Measurements from ENCODE around the gene TNKS1BP1. TPM values are rescaled to one million over a fixed set of nuclear protein-coding genes. Genes with fewer than 3 reads are reported as not detected.

The TNKS1BP1 gene
- total RNA-seq, 2 donors from 2014 or later: 8.7 to 16.2 TPM

DNA sequence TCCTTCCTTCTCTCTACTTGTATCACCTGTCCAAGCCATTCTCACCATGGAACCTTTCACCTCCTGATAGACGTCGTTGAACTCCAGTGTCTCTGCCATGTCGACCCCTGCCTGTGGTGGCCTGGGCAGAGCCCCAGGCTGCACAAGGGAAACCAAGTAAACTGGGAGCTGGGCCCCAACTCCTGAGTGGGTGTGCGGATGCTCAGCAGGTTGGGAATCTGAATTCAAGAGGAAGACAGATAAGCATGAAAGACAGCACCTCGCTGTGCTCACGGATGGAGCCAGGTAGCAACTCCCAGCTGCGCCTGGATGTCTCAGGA is 10.2 kb upstream of the TNKS1BP1 start:
- H3K27me3 Mint-ChIP-seq: peaks cover under 1% of the 10 kb centered on the region
- H3K36me3 Mint-ChIP-seq (ENCODE audit: low read depth): peaks cover 6% of the 10 kb centered on the region
- H3K27ac Mint-ChIP-seq: peak overlapping the region; percentile 97
- ATAC-seq: no peak
- H3K9me3 ChIP-seq (ENCODE audit: control insufficient read depth, low read length, poor library complexity, severe bottlenecking): no peaks in the 10 kb centered on the region
- H3K4me1 Mint-ChIP-seq: peaks cover 25% of the 10 kb centered on the region
- peak overlapping the region; percentile 98 for H3K4me3 Mint-ChIP-seq
- DNase-seq: no peak

DNA sequence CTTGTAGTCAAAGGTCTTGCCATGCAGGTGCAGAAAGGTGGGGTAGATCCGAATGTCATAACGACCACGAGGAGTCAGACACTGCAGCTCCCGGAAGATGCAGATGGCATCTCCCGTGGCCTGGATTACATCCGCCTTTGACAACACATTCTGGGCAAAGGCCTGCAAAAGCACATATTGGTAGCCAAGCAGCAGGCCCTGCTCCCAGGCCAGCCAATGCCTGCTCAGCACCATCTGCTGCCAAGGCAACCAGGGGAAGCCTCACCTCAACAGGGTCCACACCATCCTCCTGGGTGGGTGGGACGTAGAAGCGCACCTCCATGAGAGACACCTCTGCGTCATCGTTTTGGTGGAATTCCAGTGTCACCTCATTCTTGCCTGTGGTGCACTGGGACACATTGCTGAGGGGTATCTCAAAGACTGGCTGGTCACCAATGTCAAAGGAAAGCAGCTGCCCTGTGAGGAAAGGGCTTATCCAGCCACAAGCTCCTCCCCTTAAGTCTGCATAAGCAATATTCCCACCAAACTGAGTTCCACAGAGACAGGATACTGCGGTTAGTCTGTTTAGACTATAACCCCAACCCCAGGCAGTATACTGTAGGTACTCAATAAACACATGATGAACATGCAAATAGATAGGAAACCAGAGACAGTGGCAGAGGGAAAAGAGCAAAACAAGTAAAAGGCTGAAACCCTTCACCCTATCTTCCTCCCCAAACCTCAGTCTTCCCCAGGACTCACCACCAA is 8.1 kb upstream of the TNKS1BP1 start:
- H3K36me3 Mint-ChIP-seq (ENCODE audit: low read depth): peaks cover 9% of the 10 kb centered on the region
- H3K27me3 Mint-ChIP-seq: no peaks in the 10 kb centered on the region
- H3K9me3 ChIP-seq (ENCODE audit: control insufficient read depth, low read length, poor library complexity, severe bottlenecking): no peaks in the 10 kb centered on the region
- H3K4me3 Mint-ChIP-seq: no peak overlapping the region
- peaks cover 25% of the 10 kb centered on the region for H3K4me1 Mint-ChIP-seq
- DNase-seq: no peak
- H3K27ac Mint-ChIP-seq: peak overlapping the region; percentile 97
- ATAC-seq: no peak

DNA sequence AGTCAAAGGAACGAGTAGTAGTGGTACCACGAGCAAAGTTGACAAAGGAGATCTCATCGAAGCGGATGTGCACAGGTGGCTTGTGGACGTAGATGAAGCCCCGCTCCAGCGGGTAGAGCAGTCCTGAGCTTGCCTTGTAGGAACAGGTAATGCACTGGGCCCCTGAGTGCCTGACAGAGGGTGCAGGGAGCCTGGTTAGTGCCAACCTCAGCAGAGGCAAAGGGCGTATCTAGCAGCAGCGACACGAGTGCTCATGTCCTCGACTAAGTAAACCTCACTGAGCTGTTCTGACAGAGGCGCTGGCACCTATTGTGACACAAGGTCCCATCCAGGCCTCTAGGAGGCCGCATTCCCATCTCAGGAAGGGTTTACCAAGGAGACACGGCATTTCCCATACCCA is 7.0 kb upstream of the TNKS1BP1 start:
- no peak overlapping the region for H3K4me3 Mint-ChIP-seq
- H3K4me1 Mint-ChIP-seq: peaks cover 34% of the 10 kb centered on the region
- no peak for ATAC-seq
- peaks cover 13% of the 10 kb centered on the region for H3K36me3 Mint-ChIP-seq (ENCODE audit: low read depth)
- H3K27me3 Mint-ChIP-seq: no peaks in the 10 kb centered on the region
- no peaks in the 10 kb centered on the region for H3K9me3 ChIP-seq (ENCODE audit: control insufficient read depth, low read length, poor library complexity, severe bottlenecking)
- no peak for DNase-seq
- no peak overlapping the region for H3K27ac Mint-ChIP-seq

DNA sequence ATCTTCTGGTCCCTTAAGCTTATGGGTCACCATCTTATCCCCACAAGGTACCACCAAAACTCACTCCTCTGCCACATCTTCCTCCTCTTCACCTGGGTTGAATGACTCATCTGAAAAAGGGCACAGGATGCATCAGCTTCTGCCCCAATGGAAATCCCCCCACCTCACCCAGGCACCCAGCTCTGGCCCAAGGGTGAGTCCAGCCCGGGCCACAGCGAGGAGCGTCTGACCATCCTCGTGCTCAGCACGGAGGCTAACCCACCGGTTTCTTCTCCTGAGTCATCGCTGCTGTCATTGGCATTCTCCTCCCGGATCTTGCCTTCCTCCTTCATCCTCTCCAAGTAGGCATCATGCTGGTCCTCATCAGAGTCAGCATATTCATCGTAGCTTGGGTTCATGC is 5.3 kb upstream of the TNKS1BP1 start:
- Mint-ChIP-seq H3K4me1 (peaks cover 41% of the 10 kb centered on the region), H3K27me3 (no peaks in the 10 kb centered on the region), H3K36me3 (ENCODE audit: low read depth) (peaks cover 11% of the 10 kb centered on the region), H3K27ac (peak overlapping the region; percentile 69), H3K4me3 (no peak overlapping the region)
- ATAC-seq: no peak
- no peaks in the 10 kb centered on the region for H3K9me3 ChIP-seq (ENCODE audit: control insufficient read depth, low read length, poor library complexity, severe bottlenecking)
- no peak for DNase-seq

DNA sequence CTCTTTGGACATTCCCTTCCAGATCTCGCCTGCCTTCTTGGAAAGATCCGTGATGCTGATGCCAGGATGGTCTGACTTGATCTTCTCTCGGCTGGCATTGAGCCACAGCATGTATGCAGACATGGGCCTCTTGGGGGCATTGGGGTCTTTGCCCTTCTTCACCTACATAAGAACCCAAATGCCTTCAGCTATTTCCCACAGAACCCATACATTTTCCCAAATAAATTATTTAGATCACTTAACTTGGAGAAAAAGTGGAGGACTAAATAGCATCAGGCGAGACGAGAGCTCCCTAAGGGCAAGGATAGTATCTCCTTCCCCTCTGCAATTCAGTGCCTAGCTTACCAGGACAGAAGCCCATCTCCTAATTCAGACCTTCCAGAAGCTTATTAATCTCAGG is 3.0 kb upstream of the TNKS1BP1 start:
- Mint-ChIP-seq H3K4me3 (peak overlapping the region; percentile 31), H3K27ac (peak overlapping the region; percentile 94), H3K36me3 (ENCODE audit: low read depth) (peaks cover 11% of the 10 kb centered on the region), H3K4me1 (peaks cover 33% of the 10 kb centered on the region), H3K27me3 (no peaks in the 10 kb centered on the region)
- ATAC-seq (no peak), DNase-seq (no peak)
- no peaks in the 10 kb centered on the region for H3K9me3 ChIP-seq (ENCODE audit: control insufficient read depth, low read length, poor library complexity, severe bottlenecking)

DNA sequence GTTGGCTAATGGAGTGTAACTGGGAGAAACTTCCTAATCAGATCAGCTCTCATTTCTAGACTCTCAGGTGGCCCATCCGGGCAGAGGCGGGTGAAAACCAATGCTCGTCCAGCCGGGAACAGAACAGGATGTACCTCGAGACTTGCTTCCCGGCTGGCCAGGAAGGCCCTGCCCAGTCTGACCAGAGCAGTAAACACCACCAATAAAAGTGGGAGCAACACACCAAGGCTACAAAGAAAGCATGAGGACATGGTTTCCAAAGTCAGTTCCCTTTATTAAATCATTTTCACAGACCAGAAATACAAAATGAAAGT is 940 bp upstream of the TNKS1BP1 start:
- H3K9me3 ChIP-seq (ENCODE audit: control insufficient read depth, low read length, poor library complexity, severe bottlenecking): no peaks in the 10 kb centered on the region
- Mint-ChIP-seq H3K36me3 (ENCODE audit: low read depth) (peaks cover 11% of the 10 kb centered on the region), H3K27ac (peak overlapping the region; percentile 94), H3K4me1 (peaks cover 40% of the 10 kb centered on the region), H3K27me3 (no peaks in the 10 kb centered on the region), H3K4me3 (peak overlapping the region; percentile 94)
- ATAC-seq (no peak), DNase-seq (no peak)

DNA sequence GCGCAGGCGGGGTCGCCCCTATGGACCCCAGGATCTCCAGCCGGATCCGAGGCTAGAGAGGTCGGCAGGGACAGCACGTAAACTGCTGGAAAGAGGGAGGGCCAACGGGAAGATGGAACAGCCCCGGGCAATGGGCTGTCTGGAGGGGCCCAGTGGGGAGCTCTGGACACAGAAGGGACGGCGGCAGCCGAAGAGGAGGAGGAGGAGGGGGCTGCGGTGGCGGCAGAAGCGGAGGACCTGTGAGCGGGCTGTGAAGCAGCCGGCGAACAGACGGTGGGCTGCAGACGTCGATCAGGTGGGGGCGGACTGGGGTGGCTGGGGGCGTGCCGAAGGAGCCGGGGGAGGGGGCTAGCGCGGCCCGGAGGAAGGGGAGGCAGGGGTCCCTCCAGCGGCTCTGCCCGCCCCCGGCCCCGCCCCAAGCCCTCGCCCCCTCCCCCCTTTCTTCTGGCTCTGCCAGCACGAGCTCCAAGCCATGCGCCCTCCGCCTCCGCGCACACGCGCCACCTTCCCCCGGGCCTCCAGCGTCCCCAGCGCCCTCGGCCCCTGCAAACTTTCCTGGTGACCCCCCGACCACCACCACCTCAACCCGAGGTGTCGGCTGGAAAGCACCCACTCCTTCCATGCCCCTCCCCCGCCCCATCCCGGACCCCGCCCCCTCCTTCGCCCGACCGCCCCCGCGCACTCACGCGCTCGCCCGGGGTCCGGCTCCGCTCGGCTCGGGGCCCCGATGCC is 432 bp downstream of the TNKS1BP1 start:
- peak overlapping the region; percentile 94 for H3K4me3 Mint-ChIP-seq
- H3K4me1 Mint-ChIP-seq: peaks cover 40% of the 10 kb centered on the region
- peaks cover 6% of the 10 kb centered on the region for H3K36me3 Mint-ChIP-seq (ENCODE audit: low read depth)
- no peaks in the 10 kb centered on the region for H3K27me3 Mint-ChIP-seq
- peak overlapping the region; percentile 94 for H3K27ac Mint-ChIP-seq
- DNase-seq: peak in 1 of 3 donors; percentile 37
- no peaks in the 10 kb centered on the region for H3K9me3 ChIP-seq (ENCODE audit: control insufficient read depth, low read length, poor library complexity, severe bottlenecking)
- no peak for ATAC-seq

DNA sequence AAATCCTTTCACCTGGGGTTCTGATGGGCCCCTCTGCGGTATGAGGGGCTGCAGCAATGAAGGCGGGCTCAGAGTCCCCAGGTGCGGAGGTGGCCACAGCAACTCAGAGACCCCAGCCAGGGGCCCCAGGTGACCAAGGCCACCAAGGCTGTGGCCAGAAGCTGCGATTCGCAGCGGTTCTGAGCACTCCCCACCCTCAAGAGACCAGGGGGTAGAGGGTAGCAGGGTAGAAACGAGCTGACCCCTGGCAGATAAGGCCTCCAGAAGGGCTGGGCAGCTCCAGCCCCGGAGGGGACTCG is 948 bp downstream of the TNKS1BP1 start:
- DNase-seq: no peak
- no peak for ATAC-seq
- H3K4me1 Mint-ChIP-seq: peaks cover 40% of the 10 kb centered on the region
- no peaks in the 10 kb centered on the region for H3K9me3 ChIP-seq (ENCODE audit: control insufficient read depth, low read length, poor library complexity, severe bottlenecking)
- peak overlapping the region; percentile 78 for H3K27ac Mint-ChIP-seq
- H3K36me3 Mint-ChIP-seq (ENCODE audit: low read depth): peaks cover 5% of the 10 kb centered on the region
- H3K27me3 Mint-ChIP-seq: no peaks in the 10 kb centered on the region
- peak overlapping the region; percentile 94 for H3K4me3 Mint-ChIP-seq

DNA sequence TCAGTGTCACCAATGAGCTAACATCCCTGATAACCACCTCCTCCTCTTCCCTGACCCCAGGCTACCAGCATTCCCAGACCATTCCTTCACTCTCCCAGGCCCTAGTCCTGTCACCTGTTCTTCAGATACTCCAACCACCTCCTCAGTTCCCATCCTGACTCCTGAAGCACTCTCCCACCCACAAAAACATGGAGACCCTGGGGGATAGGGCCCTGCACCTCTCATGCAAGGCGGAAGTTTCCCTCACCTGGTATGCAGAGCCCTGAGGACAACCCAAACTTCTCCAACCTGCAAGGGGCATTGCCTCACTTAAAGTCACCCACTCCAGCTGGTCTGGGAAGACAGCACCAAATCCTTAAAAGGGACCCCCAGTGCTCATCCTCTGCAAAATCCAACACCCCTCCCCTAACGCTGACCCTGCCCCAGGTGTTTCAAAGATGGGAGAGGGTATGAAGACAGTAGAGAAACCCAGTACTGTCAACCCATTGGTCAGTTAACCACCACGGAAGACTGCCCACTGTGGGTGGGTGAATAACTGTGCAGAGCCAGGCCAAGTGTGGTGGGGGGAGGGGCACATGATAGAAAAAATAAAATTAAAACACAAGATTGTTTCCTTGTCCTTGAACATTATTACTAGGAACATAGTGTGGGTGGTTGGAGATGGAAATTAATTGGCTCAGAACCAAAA is 1.4 kb downstream of the TNKS1BP1 start:
- no peak for DNase-seq
- peaks cover 4% of the 10 kb centered on the region for H3K36me3 Mint-ChIP-seq (ENCODE audit: low read depth)
- H3K4me1 Mint-ChIP-seq: peaks cover 40% of the 10 kb centered on the region
- no peak for ATAC-seq
- H3K9me3 ChIP-seq (ENCODE audit: control insufficient read depth, low read length, poor library complexity, severe bottlenecking): no peaks in the 10 kb centered on the region
- H3K27me3 Mint-ChIP-seq: no peaks in the 10 kb centered on the region
- peak overlapping the region; percentile 78 for H3K27ac Mint-ChIP-seq
- peak overlapping the region; percentile 94 for H3K4me3 Mint-ChIP-seq

DNA sequence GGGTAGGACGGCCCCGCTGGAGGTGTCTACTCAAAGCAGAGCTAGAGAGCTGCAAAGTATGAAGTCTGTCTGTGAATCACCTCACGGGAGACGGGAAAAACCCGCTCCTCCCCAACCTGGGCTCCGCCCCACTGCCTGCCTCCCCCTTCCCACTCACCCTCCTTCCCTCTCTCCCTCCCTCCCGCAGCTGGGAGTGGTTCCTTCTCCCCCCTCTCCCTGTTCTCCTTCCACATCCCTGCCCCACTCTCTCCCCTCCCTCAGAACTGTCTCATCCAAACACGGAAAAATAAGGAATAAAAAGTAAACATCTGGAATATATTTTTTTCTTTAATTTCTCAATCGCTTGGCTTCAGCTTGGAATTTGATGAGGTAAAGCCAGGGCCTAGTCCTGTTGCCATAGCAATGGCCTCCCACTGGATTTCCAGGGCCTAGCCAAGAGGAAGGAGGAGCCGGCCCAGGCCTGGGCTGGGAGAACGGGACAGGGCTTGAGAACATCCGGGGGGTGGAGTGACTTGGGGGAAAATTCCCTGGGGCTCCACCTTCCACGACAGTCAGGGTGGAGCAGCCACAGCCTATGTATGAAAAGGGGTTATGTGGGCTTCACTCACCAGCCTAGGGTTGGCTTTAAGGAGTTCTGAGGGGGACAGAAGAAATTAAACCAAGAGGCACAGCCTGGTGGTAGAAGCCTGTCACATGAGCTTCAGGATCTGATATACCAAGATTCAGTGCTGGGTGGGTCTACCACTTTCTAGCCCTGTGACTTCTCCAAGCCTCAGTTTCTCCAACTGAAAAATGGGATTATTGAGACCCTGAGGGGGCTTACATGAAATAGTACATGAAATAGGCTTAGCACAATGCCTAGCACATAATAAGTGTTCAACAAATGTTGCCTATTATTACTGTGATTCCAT is 2.2 kb downstream of the TNKS1BP1 start:
- Mint-ChIP-seq H3K27ac (peak overlapping the region; percentile 78), H3K4me3 (peak overlapping the region; percentile 94), H3K36me3 (ENCODE audit: low read depth) (peaks cover 3% of the 10 kb centered on the region), H3K4me1 (peaks cover 38% of the 10 kb centered on the region), H3K27me3 (no peaks in the 10 kb centered on the region)
- ATAC-seq: no peak
- DNase-seq: no peak
- H3K9me3 ChIP-seq (ENCODE audit: control insufficient read depth, low read length, poor library complexity, severe bottlenecking): no peaks in the 10 kb centered on the region

DNA sequence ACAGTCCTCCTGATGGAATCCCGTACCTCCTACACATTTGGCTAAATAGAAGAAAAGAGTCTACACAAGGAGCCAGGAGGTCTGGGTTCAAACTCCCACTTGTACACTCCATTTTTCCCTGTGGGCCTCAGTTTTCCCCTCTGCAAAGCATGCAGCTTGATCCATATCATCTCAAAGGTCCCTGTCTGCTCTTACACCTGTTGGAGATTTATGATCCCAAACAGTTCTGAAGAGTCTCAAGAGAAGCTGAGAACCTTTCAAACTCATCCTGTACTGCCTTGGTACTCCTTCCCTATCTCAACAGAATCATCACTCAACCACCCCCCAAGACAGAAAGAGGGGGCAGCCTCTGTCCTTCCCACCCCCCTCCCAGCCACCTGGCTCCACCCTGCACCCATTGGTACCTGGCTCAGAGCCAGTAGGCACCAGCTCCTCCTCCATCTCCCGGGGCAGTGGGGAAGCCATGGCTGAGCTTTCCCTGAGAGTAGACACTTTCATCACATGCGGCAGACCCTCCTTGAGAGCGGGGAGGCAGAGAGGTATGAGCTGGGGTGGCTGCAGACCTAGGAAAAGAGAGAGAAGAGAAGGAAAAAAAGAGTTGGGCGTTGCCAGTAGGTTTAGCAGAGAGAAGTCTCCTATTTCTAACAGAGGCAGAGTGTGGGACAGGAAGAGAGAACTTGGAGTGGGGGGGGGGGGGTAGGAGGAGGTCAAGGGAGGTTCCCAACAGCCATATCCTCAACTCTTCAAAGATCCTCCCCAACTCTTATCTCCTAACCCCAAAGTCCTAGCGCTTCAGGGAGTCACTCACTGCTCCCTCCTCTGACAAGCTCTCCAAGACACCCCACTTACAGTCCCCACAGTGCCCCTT is 3.1 kb downstream of the TNKS1BP1 start:
- peak overlapping the region; percentile 45 for H3K27ac Mint-ChIP-seq
- H3K9me3 ChIP-seq (ENCODE audit: control insufficient read depth, low read length, poor library complexity, severe bottlenecking): no peaks in the 10 kb centered on the region
- DNase-seq (no peak), ATAC-seq (no peak)
- peak overlapping the region; percentile 49 for H3K4me3 Mint-ChIP-seq
- H3K4me1 Mint-ChIP-seq: peaks cover 30% of the 10 kb centered on the region
- no peaks in the 10 kb centered on the region for H3K27me3 Mint-ChIP-seq
- no peaks in the 10 kb centered on the region for H3K36me3 Mint-ChIP-seq (ENCODE audit: low read depth)

DNA sequence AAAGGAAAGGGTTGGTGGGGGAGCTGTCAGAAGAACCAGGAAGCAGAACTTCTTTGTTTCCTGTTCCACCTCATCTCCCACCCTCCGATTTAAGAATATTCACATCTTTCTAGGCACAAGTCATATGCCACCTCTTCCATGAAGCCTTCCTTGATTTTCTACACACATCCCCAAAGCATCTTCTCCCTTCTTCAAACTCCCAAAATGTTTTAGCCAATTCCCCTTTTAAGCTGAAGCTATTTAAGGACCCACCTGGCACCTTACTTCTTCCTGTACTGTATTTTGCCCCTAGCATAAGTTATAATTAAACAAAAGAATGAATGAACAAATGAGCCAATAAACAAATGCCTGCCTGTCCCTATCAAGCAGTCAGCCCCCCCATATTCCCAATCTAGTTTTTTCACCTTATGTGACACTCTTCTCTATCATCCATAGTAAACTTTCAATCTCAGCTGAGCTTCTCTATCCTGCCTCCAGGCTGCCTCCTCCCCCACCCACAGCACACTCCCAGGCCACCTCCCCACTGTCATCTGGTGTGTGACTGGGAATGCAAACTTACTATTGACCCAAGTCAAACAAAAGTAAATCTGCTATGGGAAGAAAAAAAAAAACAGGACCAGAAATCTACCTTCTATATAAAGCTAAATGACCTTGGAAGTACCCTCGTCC is 3.9 kb downstream of the TNKS1BP1 start:
- Mint-ChIP-seq H3K27me3 (no peaks in the 10 kb centered on the region), H3K4me1 (peaks cover 23% of the 10 kb centered on the region), H3K36me3 (ENCODE audit: low read depth) (no peaks in the 10 kb centered on the region), H3K4me3 (no peak overlapping the region), H3K27ac (peak overlapping the region; percentile 45)
- H3K9me3 ChIP-seq (ENCODE audit: control insufficient read depth, low read length, poor library complexity, severe bottlenecking): no peaks in the 10 kb centered on the region
- DNase-seq (no peak), ATAC-seq (no peak)
